Smooth muscle cell of the pulmonary artery (primary cell): ENCODE measurements around the gene CST7. TPM values are rescaled to one million over a fixed set of nuclear protein-coding genes. Genes with fewer than 3 reads are reported as not detected.

Source experiments
- total RNA-seq: library from RNA; depleted of rRNA; stranded (reverse); fragments of >200 nt; gene quantifications from 2 replicates; pipeline ENCODE4 v1.2.3, GENCODE V29; 2014

Gene CST7, protein sequence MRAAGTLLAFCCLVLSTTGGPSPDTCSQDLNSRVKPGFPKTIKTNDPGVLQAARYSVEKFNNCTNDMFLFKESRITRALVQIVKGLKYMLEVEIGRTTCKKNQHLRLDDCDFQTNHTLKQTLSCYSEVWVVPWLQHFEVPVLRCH
- not detected in 2 replicates for total RNA-seq

DNA sequence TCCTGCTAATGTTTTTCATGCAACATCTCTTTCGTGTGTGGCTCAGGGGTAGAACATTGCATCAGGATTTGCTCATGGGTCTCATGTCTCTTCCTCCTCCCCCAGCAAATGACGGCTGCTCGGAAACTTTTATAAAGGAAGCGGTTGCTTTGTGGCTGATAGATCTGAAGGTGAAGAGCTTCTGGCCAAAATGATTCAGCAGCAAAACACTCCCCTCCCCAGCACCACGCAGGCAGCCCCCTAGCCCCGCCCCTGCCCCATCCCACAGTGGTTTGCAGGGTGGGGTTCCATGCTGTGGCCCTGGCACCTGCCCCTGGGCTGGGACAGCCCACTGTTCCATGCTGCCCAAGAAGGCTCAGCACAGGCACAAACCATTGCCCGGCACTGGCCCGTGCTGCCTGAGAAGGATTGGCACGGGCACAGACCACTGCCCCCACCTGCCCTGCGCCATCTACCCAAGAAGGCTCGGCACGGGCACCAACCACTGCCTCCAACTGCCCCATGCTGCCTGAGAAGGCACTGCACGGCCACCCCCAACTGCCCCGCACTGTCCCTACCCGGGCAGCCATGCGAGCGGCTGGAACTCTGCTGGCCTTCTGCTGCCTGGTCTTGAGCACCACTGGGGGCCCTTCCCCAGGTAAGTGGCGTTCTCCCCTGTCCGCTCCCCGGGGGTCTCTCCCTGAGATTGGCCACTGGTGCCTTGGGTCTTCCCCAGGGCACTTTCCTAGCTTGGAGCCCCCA, at the start of gene CST7:
CST7 (plus strand) TSS at position 331 of the 741 bp plus-strand sequence; CDS start at position 568, 237 bp downstream.

DNA sequence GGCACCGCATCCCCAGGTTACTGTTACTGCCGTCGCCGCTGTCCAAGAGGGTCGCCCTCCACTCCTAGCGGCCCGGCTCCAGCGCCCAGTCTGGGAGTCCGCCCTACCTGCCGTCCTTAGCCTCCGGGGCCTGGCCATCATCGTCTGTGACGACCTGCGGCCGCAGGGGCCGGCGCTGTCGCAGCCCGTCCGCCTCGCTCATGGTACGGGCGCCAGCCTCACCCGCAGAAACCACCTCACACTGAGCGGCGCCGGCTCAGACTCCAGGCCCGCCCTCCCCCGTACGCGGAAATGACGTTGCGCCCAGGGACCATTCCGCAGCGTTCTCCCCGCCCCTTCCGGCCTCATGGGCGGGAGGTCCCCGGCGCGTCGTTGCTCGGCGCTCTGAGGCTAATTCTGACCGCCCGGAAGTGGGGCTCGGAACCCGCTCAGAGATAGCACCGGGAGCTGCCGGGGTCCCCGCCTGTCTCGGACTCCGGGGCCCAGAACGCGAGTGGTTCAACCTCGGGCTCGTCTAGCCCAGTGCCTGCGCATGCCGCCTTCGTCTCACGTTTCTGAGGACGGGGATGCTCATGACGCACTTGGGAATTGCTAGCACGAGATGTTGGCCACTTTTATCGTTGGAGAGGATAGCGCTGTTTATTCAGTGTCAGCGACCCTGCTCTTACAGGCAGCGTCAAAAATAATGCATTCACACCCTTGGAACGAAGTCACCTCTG, 43.6 kb downstream of the CST7 start, which contains the start of gene APMAP:
APMAP (minus strand) TSS at position 265 of the 719 bp plus-strand sequence; CDS start at position 202, 63 bp downstream.

Other genes starting within 250 kb of the CST7 start
- gene APMAP, start 43.5 kb downstream of the CST7 start, total RNA-seq = 102 and 135 TPM in 2 replicates
- 1.7 and 4.2 TPM in 2 replicates for gene ACSS1, start 108.9 kb downstream of the CST7 start, total RNA-seq
- not detected in 2 replicates for gene VSX1, start 132.9 kb downstream of the CST7 start, total RNA-seq
- gene ENTPD6, start 246.4 kb downstream of the CST7 start, total RNA-seq = 60.9 and 89.7 TPM in 2 replicates